Mucosa of stomach (tissue), 1 donor: ENCODE data around the gene C10orf88.

Source experiments
- H3K27me3 ChIP-seq: one replicate; pipeline ENCODE4 v1.7.0; 2013; ENCODE audit warnings: mild to moderate bottlenecking, low read length; ENCODE audit not compliant: control insufficient read depth, insufficient read depth
- H3K36me3 ChIP-seq: one replicate; pipeline ENCODE4 v1.7.0; 2013; ENCODE audit warnings: low read length; ENCODE audit not compliant: control insufficient read depth, insufficient read depth
- H3K4me1 ChIP-seq: one replicate; pipeline ENCODE4 v1.7.0; 2013; ENCODE audit warnings: mild to moderate bottlenecking, low read length; ENCODE audit not compliant: control insufficient read depth, insufficient read depth
- H3K4me3 ChIP-seq: one replicate; pipeline ENCODE4 v1.7.0; 2013; ENCODE audit warnings: low read length
- H3K9ac ChIP-seq: one replicate; pipeline ENCODE4 v1.7.0; 2013; ENCODE audit warnings: mild to moderate bottlenecking, low read length, moderate library complexity
- H3K9me3 ChIP-seq: one replicate; pipeline ENCODE4 v1.7.0; 2013; ENCODE audit warnings: mild to moderate bottlenecking, low read length, moderate library complexity; ENCODE audit not compliant: control insufficient read depth
- donor health status: Pancreatic carcinoma.

C10orf88 gene

DNA sequence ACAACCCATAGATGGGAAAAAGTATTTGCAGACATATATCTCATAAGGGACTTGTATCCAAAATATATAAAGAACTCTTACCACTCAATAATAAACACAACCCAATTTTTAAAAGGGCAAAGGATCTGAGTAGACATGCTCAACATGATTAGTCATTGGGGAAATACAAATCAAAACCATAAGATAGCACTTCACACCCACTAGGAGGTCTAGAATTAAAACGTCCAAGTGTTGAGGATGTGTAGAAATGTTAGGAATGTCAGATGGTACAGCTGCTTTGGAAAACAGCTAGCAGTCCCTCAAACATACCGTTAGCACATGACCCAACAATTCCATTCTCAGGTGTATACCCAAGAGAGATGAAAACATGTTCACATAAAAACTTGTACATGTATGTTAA, 34.5 kb upstream of the C10orf88 start:
- no peak overlapping the region for H3K9ac ChIP-seq
- no peak overlapping the region for H3K4me3 ChIP-seq
- no peaks in the 10 kb centered on the region for H3K36me3 ChIP-seq
- H3K27me3 ChIP-seq = no peaks in the 10 kb centered on the region
- no peaks in the 10 kb centered on the region for H3K4me1 ChIP-seq
- no peaks in the 10 kb centered on the region for H3K9me3 ChIP-seq

- H3K36me3 ChIP-seq = no peaks in the 10 kb centered on the region
- no peaks in the 10 kb centered on the region for H3K4me1 ChIP-seq
- H3K9me3 ChIP-seq = no peaks in the 10 kb centered on the region
- H3K4me3 ChIP-seq = no peak overlapping the region
- no peaks in the 10 kb centered on the region for H3K27me3 ChIP-seq
- no peak overlapping the region for H3K9ac ChIP-seq
These were observed 32.3 kb upstream of the C10orf88 start for GRCh38 chr10:122986335-122986734.

DNA sequence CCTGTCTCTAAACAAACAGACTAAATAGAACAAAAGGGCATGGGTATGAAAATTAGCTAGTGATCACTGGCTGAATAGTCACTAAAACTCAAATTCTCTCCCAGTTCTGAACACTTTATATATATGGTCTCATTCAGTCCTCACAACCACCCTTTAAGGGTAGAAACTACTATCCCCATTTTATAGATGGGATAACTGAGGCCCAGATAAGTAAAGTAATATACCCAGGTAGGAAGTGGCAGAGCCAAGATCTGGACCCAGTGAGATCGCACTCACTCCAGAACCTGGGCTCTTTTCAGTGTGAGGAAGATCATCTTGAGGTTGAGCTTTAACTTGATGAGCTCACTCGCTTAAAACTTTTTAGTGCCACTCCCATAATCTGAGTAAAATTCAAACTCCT, 30.7 kb upstream of the C10orf88 start:
- no peaks in the 10 kb centered on the region for H3K4me1 ChIP-seq
- no peak overlapping the region for H3K9ac ChIP-seq
- H3K36me3 ChIP-seq = no peaks in the 10 kb centered on the region
- no peaks in the 10 kb centered on the region for H3K27me3 ChIP-seq
- no peaks in the 10 kb centered on the region for H3K9me3 ChIP-seq
- H3K4me3 ChIP-seq = no peak overlapping the region

DNA sequence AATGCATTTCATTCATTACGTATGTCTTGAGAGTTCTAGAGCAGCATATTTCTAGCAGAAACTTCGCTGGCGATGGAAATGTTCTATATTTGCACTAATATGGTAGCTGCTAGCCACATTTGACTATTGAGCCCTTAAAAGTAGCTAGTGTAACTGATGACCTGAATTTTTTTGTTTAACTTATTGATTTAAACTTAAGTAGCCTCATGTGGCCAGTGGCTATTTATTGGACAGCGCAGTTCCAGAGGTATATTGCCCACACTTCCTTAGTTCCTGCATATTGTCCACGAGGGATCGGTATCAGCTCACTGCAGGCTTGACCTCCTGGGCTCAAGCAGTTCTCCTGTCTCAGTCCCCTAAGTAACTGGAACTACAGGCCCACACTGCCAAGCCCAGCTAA, 29.9 kb upstream of the C10orf88 start:
- Histone ChIP-seq H3K27me3 (no peaks in the 10 kb centered on the region), H3K4me1 (no peaks in the 10 kb centered on the region), H3K9me3 (no peaks in the 10 kb centered on the region), H3K36me3 (no peaks in the 10 kb centered on the region), H3K4me3 (no peak overlapping the region), H3K9ac (no peak overlapping the region)

DNA sequence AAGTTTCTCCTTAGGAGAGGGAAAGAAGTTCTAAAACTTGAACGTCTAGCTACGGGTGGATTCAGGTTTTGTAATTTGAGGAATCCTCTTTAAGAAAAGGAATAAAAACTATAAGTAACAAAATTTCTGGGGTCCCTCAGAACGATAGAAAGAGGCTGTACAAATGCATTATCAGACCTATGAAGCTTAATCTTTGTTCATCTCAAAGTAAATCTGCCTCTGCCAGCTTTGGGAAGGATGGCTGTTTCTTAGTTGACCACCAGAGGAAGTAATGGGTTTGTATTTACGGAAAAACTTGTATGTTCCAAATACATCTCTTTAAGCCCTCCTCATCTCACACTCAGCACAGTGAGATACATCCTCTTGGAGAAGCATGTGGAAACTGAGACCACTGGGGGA, 27.0 kb upstream of the C10orf88 start:
- Histone ChIP-seq H3K27me3 (no peaks in the 10 kb centered on the region), H3K4me3 (no peak overlapping the region), H3K9ac (no peak overlapping the region)

GRCh38 chr10:122980209-122981065, 26.4 kb upstream of the C10orf88 start, which contains the start of gene PSTK:
Gene PSTK (plus strand): TSS chr10:122980401. CDS start chr10:122980480, 79 bp downstream.
- Histone ChIP-seq H3K4me1 (no peaks in the 10 kb centered on the region), H3K9me3 (no peaks in the 10 kb centered on the region), H3K9ac (peak within 1 kb of the TSS; percentile 66), H3K27me3 (no peaks in the 10 kb centered on the region), H3K36me3 (no peaks in the 10 kb centered on the region), H3K4me3 (peak within 1 kb of the TSS; percentile 66)

More for the DNA sequence above, 27.0 kb upstream of the C10orf88 start:
- no peaks in the 10 kb centered on the region for H3K9me3 ChIP-seq
- no peaks in the 10 kb centered on the region for H3K36me3 ChIP-seq
- no peaks in the 10 kb centered on the region for H3K4me1 ChIP-seq

DNA sequence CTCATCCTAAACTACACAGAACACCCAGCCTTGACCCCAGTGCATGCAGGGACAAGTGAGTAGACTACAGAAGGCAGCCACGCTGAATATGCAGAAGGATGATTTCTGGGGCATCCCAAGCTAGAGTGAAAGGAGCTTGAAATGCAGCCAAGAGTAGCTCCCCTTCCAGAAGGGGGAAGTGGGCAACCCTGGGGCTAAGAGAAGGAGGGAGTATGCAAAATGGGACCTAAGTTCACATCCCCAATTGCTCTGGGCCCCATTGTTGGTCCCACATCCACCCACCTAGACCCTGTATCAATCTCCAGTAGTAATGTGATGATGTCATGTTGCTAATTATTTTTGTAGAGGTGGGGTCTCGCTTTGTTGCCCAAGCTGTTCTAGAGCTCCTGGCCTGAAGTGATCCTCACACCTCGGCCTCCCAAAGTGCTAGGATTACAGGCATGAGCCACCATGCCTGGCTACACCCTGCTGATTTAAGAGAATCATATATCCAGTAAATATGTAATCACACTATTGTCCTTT, 20.6 kb upstream of the C10orf88 start:
- H3K4me3 ChIP-seq = no peak overlapping the region
- no peaks in the 10 kb centered on the region for H3K4me1 ChIP-seq
- H3K9me3 ChIP-seq = no peaks in the 10 kb centered on the region
- no peak overlapping the region for H3K9ac ChIP-seq
- no peaks in the 10 kb centered on the region for H3K27me3 ChIP-seq
- H3K36me3 ChIP-seq = no peaks in the 10 kb centered on the region

DNA sequence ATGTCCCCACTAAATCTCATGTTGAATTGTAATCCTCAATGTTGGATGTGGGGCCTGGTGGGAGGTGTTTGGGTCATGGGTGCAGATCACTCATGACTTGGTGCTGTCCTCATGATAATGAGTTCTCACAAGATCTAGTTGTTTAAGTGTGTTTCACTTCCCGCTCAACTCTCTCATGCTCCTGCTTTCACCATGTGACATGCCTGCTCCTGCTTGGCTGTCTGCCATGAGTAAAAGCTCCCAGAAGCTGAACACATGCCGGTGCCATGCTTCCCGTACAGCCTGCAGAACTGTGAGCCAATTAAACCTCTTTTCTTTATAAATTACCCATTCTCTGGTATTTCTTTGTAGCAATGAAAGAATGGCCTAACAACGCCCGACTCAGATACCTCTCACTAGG, 20.0 kb upstream of the C10orf88 start:
- no peaks in the 10 kb centered on the region for H3K9me3 ChIP-seq
- no peaks in the 10 kb centered on the region for H3K27me3 ChIP-seq
- no peaks in the 10 kb centered on the region for H3K4me1 ChIP-seq
- no peak overlapping the region for H3K4me3 ChIP-seq
- H3K36me3 ChIP-seq = no peaks in the 10 kb centered on the region
- H3K9ac ChIP-seq = no peak overlapping the region

DNA sequence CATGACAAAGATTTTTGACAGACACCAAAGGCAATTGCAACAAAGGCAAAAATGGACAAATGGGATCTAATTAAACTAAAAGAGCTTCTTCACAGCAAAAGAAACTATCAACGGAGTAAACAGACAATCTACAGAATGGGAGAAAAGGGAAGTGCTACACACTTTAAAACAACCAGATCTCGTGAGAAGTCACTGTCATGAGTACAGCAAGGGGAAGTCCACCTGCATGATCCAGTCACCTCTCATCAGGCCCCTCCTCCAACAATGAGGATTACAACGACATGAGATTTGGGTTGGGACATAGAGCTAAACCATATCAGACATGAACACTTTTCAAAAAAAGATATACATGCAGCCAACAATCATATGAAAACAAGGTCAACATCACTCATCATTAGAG, 14.7 kb upstream of the C10orf88 start:
- no peak overlapping the region for H3K9ac ChIP-seq
- no peaks in the 10 kb centered on the region for H3K36me3 ChIP-seq
- peaks cover 7% of the 10 kb centered on the region for H3K9me3 ChIP-seq
- H3K4me3 ChIP-seq = no peak overlapping the region
- no peaks in the 10 kb centered on the region for H3K27me3 ChIP-seq
- H3K4me1 ChIP-seq = no peaks in the 10 kb centered on the region

DNA sequence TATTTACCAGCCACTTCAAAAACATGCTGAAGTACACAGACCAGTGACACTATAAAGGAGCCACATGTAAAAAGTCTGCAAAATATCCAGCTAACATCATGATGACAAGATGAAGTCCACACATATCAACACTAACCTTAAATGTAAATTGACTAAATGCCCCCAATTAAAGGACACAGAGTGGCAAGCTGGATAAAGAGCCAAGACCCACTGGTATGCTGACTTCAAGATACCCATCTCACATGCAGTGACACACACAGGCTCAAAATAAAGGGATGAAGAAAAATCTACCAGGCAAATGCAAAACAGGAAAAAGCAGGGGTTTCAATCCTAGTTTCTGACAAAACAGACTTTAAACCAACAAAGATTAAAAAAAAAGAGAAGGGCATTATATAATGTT, 12.9 kb upstream of the C10orf88 start:
- no peak overlapping the region for H3K4me3 ChIP-seq
- no peaks in the 10 kb centered on the region for H3K27me3 ChIP-seq
- H3K4me1 ChIP-seq = no peaks in the 10 kb centered on the region
- H3K9ac ChIP-seq = no peak overlapping the region
- peaks cover 7% of the 10 kb centered on the region for H3K9me3 ChIP-seq
- no peaks in the 10 kb centered on the region for H3K36me3 ChIP-seq

- no peak overlapping the region for H3K9ac ChIP-seq
- H3K4me3 ChIP-seq = no peak overlapping the region
- no peaks in the 10 kb centered on the region for H3K27me3 ChIP-seq
- peaks cover 7% of the 10 kb centered on the region for H3K9me3 ChIP-seq
- H3K4me1 ChIP-seq = no peaks in the 10 kb centered on the region
- H3K36me3 ChIP-seq = no peaks in the 10 kb centered on the region
These were observed 8.4 kb upstream of the C10orf88 start for GRCh38 chr10:122962405-122962804.

- Histone ChIP-seq H3K27me3 (no peaks in the 10 kb centered on the region), H3K9ac (no peak overlapping the region)
These were observed 3.4 kb upstream of the C10orf88 start for GRCh38 chr10:122957474-122957873.

More at GRCh38 chr10:122957474-122957873, 3.4 kb upstream of the C10orf88 start:
- Histone ChIP-seq H3K4me3 (no peak overlapping the region), H3K36me3 (no peaks in the 10 kb centered on the region), H3K9me3 (no peaks in the 10 kb centered on the region), H3K4me1 (peaks cover 10% of the 10 kb centered on the region)
